HTR-8/SVneo (cell line): ENCODE results near the gene SLC66A2.
"Not testable (repeated sequence)": the region's sequence is repeated elsewhere in the genome, so short reads cannot be mapped to it uniquely, and the experiment has no call there.

Experiments
- DNase-seq: peaks from one replicate; pipeline ENCODE4 v3.0.0; 2011; ENCODE audit warnings: low spot score, mixed read lengths; ENCODE audit not compliant: insufficient read length
- FAIRE-seq: peaks from 2 replicates; lab custom pipeline; 2011; peaks lifted over from hg19 to GRCh38; lab: Jason Lieb, UNC

The SLC66A2 gene

DNA sequence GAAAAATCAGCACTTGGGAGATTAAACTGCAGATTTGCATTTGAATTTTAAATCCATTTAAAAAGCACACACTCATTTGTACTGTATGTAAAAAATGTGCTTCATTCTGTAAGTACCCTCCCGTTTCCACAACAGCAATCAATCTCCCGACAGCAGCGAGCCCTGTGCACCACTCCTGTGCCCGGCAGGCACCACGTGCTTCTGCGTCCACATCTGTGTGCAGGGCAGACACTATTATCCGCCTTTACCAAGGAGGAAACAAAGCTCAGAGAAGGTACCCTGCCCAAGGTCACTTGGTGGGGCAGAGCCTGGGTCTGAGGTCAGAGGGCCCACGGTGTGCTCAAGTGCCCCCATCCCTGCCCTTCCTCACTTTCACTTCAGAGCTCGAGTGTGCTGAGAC is 20.5 kb upstream of the SLC66A2 start:
- DNase-seq (no peak), FAIRE-seq (no peak)

DNA sequence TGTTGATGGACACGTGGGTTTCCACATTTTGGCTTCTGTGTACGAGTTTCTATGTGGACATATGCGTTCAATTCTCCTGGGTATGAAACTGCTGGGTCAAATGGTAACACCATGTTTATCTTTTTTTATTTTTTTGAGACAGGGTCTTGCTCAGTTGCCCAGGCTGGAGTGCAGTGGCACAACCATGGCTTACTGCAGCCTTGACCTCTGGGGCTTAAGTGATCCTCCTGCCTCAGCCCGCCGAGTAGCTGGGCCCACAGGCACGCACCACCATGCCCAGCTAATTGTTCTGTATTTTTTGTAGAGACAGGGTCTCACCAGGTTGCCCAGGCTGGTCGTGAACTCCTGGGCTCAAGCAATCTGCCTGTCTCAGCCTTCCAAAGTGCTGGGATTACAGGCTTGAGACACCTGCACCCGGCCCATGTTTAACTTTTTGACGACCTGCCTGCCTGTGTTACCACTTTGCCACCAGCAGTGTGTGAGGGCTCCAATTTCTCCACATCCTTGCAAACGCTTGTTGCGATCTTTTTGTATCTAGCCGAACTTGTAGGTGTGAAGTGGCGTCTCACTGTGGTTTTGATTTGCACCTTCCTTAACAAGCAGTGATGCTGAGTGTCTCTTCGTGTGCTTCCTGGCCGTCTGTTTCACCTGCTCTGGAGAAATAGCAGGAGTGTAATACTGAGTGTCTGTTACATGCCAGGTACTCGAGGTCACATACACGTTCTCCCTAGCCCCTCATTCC is 19.9 kb upstream of the SLC66A2 start:
- FAIRE-seq (no peak), DNase-seq (no peak)

DNA sequence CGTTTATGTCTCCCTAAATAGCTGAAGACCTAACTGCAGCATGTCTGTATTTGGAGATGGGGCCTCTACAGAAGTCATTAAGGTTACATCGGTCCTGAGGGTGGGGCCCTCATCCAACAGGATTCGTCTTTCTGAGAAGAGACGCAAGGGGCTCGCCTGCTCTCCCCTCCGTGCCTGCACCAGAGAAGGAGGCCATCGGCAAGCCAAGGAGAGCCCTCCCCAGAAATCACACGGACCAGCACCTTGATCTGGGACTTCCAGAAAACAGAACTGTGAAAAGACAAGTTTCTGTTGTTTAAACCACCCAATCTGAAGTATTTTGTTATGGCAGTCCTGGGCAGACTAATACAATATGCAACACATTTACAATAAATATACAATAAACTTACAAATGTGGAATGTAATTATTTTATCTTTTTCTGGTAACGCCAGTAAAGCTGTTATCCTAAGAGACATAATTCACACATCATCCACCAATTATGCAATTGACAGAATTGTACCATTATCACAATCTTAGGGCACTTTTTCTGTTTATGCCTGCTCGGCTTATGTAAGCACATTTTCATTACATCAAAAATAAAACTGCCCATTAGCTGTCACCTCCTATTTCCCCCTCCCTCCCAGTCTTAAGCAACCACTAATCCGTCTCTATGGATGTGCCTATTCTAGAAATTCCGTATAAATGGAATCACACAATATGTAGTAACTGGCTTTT is 19.1 kb upstream of the SLC66A2 start:
- FAIRE-seq (no peak), DNase-seq (no peak)

DNA sequence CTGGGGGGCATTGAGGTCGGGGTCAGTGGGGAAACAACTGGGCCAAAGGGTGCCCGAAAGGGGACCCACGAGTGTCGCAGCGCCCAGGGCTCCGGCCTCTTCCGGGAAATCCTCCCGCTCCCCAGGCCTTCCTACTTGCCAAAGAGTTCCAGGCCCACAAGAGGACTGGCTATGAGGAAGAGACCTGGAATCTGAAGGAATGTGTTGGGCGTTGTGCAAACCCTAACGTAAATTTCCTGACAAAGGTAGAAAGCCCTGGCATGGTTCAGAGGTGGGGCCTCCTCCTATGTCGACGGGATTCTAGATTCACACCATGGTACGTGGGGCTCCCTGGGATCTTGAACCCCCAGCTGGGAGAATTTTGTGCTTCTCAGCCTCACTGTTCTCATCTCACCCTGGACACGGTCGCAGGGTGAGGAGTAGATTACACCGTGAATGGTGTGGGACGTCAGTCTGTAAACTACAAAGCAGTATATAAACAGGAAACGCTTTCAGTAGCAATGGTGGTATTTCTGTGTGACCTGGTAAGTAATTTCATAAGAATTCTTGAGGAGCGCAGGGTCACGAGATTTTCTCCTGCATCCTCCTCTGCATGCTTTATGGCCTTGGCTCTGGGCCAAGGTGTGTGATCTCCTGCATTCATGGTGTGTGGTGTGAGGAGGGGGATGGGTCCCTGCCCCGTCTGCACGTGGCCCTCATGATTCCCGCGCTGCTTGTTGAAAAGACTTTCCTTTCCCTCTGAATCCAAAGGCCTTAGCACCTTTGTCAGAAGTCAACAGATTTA is 13.9 kb upstream of the SLC66A2 start:
- no peak for FAIRE-seq
- DNase-seq: no peak

DNA sequence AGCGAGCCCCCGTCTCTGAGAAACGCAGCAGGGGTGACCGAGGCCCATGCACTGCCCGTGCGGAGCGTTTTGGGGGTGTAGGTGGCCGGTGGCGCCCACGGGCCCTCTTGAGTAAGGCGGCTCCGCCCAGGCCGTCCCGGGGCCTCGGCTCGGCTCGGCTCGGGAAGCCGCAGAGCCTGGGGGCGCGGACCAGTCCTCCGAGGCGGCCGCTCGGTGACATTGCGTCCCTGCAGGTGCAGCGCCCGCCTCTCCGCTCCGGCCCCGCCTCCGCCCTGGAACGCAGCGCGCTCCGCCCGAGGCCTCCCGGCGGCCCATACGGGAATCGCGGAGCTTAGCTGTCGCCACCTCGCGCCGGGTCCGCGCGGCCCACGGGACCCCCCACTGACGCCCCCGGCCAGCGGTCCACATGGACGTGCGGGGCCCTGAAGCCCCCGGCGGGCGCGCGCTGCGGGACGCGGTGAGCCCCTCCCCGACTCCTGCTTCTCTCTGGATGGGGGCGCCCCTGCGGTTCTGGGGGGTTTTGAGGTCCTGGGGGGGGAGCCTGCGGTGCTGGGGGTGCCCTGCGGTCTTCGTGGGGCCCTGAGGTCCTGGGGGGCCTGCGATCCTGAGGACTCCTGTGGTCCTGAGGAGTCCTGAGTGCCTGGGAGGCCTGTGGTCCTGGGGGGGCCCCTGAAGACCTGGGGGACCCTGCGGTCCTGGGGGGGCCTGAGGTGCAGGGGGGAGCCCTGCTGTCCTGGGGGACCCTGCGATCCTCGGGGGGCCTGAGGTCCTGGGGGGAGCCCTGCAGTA is 13.1 kb upstream of the SLC66A2 start, which contains the start of gene HSBP1L1:
Gene HSBP1L1, plus strand, starts transcription at position 314 of the 789 bp plus-strand sequence. Its CDS starts 93 bp downstream, at position 407.
- DNase-seq (no peak), FAIRE-seq (no peak)

DNA sequence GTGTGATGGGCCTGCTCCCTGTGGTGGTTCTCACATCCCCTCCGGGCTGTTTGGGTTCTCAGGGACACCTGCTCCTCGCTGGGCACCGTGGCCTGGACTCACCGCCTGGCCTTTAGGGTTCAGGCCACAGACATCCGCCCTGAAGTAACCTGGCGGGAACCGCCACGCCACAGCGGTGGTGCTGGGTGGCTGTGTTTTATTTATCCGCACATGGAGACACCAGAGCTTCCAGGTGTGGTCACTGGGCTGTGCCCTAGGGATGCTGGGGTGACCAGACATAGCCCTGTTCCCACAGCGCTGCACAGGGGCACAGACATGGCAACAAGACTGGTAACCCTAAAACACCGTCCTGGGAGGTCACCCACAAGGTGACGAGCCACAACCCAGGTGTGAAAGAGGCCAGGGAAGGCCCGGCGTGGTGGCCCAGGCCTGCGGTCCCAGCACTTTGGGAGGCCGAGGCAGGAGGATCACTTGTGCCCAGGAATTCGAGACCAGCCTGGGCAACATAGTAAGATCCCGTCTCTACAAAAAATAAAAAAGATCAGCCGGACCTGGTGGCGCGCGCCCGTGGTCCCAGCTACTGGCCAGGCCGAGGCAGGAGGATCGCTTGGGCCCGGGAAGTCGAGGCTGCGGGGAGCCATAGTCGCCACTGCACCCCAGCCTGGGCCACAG is 12.3 kb upstream of the SLC66A2 start:
- DNase-seq: no peak
- FAIRE-seq: no peak

DNA sequence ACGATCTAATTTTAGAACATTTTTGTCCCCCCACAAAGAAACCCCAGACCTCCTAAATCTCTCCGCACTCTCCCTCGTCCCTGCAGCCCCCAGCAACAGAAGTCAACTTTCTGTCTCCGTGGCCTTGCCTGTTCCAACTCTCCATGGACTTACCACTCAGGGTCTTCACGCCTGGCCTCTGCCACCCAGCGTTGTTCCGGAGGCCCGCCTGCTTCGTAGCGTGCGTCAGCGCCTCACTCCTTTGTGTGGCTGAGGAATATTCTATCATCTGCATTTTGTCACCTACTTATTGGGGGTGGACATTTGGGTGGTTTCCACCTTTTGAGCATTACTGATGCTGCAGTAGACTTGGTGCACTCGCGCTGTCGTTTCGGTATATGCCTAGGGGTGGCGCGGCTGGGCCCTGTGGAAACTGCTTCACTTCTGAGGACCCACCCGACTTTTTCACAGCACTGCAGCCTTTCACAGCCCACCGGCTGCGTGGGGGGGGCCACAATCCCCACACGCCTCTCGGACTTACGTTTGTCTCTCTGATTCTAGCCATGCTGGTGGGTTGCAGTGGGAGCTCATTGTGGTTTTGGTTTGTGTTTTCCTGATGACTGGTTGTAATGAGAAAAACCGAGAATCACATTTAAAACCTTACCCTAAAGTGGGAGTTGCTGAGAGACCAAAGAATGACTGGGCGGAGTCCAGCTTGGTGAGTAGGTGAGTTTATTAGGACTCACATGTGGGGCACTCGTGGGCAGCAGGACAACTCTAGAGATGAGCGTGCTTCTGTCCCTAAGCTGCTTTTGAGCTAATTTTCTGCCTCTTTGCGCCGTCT is 11.6 kb upstream of the SLC66A2 start:
- FAIRE-seq: no peak
- no peak for DNase-seq

DNA sequence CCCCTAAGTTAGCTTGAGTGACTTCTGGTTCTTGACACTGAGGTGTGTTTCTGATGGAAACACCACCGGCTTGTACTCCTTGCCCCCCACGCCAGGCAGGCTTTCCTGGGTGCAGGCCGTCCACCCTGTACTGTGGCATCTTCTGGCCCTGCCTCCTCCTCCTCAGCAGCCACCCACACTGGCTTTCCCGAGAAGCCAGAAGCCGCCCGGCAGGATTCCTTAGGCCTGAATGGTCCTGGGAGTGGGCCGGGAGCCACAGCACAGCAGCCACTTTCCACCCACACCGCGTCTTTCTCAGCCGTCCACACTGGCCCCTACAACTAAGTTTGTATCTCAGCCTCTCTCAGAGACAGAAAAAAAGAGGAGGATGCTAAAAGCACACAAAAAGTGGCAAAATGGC is 10.9 kb upstream of the SLC66A2 start:
- FAIRE-seq: no peak
- DNase-seq: no peak

DNA sequence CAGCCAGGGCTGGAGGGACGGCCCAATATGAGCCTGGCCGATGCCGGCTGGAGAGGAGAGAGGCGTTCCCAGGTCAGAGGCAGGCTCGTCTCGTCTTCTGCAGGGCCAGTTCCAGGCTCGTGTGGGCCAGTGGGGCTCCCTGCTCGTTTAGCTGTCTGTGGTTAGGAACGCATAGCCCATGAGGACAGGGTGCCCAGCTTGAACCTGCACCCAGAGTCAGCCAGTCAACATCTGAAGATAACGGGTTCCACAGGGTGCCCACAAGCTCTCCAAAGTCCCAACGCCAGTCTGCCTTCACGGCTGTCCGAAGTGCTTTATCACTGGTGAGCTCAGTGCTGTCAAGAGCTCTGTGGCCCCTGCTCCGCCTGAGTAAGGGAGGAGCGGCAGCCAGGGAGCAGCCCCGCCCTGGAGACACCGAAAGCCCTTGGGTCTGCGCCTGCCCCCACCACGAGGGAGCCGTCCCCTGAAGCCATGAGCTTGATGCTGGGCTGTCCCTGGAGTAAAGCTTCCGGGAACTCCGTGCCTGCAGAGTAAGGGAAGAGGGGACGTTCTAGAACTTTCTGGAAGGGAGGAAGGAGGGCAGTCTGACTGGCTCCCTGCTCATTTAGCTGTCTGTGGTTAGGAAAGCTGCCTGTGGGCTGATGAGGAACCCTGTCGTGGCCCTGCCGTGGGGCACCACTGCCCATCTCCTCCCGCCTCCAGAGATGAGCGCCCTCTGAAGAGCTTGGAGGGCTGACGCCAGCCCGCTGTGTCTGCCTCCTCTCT is 10.3 kb upstream of the SLC66A2 start:
- FAIRE-seq (no peak), DNase-seq (no peak)

DNA sequence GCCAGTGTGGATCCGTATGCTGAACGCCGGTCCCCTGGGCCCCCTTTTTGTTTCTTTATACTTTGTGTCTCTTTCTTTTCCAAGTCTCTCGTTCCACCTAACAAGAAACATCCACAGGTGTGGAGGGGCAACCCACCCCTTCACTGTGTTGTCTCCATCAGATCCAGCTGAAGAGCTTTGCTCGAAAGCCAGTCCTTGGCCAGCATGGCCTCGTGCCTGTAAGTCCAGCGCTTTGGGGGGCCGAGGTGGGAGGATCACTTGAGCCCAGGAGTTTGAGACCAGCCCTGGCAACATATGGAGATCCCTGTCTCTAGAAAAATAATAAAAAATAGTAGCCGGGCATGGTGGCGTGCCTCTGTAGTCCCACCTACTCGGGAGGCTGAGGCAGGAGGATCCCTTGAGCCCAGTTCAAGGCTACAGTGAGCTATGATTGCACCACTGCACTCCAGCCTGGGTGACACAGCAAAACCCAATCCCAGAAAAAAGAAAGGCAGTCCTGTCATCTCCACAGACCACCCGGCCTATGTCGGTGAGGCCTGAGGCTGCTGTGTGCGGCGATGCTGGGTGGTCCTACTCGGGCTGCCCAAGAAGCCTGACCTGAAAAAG is 9.6 kb upstream of the SLC66A2 start:
- FAIRE-seq: no peak
- DNase-seq: no peak

DNA sequence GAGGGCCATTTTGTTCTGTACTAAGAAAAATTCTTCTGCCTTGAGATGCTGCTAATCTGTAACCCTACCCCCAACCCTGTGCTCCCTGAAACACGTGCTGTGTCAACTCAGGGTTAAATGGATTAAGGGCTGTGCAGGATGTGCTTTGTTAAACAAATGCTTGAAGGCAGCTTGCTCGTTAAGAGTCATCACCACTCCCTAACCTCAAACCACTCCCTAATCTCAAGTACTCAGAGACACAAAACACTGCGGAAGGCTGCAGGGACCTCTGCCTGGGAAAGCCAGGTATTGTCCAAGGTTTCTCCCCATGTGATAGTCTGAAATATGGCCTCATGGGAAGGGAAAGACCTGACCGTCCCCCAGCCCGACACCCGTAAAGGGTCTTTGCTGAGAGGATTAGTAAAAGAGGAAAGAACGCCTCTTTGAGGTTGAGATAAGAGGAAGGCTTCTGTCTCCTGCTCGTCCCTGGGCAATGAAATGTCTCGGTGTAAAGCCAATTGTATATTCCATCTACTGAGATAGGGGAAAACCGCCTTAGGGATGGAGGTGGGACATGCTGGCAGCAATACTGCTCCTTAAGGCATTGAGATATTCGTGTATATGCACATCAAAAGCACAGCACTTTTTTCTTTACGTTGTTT is 8.8 kb upstream of the SLC66A2 start:
- not testable (repeated sequence) for DNase-seq, FAIRE-seq

DNA sequence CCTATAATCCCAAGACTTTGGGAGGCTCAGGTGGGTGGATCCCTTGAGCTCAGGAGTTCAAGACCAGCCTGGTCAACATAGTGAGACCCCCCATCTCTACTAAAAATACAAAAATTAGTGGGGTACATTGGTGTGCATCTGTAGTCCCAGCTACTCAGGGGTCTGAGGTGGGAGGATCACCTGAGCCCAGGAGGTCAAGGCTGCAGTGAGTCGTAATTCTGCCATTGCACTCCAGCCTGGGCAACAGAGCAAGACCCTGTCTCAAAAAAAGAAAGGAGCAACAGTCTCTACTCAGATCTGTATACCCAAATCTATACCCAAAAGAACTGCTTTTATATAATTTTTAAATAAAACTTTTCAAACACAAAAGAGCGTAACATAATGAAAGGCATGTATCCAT is 7.5 kb upstream of the SLC66A2 start:
- no peak for FAIRE-seq
- DNase-seq: no peak

DNA sequence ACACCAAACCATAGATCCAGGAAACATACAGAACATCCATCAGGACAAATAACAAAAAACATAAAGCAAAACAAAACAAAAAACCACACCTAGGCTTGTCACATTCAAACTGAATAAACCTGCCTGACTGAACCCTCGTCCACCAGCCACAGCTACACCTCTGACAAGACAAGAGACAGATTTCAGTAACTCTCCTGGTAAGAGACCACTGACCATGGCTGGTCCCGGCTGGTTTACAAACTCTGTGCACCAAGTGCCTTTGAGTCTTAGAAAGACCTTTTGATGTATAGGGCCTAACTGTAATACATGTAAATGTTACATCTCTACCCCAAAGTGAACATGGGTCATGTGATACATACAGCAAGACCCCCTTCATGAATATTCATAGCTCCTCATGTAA is 4.8 kb upstream of the SLC66A2 start:
- DNase-seq (no peak), FAIRE-seq (no peak)

DNA sequence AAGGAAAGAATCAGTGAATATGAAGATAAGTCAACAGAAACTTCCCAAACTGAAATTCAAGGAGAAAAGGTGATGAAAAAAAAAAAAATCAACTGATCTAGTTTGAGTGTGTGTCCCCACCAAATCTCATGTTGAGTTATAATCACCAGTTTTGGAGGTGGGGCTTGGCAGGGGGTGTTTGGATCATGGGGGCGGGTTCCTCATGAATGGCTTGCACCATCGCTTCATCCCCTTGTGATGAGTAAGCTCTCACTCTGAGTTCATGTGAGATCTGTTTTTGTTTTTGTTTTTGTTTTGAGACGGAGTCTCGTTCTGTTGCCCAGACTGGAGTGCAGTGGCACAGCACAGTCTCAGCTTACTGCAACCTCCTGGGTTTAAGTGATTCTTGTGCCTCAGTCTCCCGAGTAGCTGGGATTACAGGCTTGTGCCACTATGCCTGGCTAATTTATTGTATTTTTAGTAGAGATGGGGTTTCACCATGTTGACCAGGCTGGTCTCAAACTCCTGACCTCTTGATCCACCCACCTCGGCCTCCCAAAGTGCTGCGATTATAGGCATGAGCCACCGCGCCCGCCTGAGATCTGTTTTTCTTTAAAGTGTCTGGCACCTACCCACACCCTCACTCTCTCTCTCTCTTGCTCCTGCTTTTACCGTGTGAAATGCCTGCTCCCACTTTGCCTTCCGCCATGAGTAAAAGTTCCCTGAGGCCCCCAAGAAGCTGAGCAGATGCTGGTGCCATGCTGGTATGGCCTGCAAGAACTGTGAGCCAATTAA is 4.0 kb upstream of the SLC66A2 start:
- no peak for FAIRE-seq
- no peak for DNase-seq

DNA sequence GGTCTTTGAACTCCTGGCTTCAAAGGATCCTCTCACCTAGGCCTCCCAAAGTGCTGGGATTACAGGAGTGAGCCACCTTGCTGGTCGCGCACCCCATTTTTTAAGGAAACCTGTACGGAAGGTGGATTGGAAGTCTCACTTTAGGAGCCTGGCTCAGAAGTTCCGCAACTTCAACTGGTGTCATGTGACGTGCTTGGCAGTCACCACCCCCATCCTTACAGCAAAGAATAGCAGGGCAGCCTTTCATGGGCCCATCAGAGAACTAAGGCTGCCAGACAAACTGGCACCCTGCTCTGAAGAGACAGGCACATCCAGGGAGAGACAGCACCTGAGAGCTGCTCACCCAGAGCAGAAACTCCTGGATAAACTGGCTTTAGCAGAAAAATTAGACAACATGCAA is 3.3 kb upstream of the SLC66A2 start:
- no peak for DNase-seq
- no peak for FAIRE-seq

DNA sequence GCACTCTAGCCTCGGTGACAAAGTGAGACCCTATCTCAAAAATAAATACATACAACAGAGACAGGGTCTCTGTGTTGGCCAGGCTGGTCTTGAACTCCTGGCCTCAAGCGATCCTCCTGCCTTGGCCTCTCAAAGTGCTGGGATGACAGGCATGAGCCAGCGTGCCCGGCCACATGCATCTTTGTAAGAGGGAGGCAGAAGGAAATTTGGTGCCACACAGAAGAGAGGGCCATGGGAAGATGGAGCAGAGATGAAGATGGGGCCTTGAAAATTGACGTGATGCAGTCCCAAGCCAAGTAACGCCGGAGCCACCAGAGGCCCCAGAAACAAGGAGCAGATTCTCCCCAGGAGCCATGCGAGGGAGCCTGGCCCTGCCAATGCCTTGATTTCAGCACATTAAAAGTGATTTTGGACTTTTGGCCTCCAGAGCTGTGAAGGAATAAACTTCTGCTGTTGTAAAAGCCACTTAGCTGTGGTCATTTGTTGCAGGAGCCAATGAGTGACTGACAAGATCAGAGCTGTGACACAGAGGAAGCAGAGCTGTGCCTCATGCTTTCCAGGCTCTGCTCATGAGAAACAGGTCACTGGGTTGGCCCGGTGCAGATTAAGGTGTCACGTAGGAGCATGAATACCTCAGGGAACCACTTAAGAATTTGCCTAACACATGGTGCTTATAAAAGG is 2.7 kb upstream of the SLC66A2 start:
- FAIRE-seq: no peak
- no peak for DNase-seq
